NCI-H2227 (cell line): Measurements from ENCODE around the gene CD40.

Experiments used
- DNase-seq: peaks from one replicate; lab custom pipeline; 2025; ENCODE audit not compliant: unreplicated experiment; lab: John Stamatoyannopoulos, UW

Gene CD40

GRCh38 chr20:46121184-46121930 lies 3.2 kb downstream of the CD40 start:
- DNase-seq, result no peak

GRCh38 chr20:46122071-46122470 lies 4.0 kb downstream of the CD40 start:
- no peak for DNase-seq

- DNase-seq, result no peak
Observed at GRCh38 chr20:46122516-46123481, 4.7 kb downstream of the CD40 start.

- DNase-seq, result no peak
Observed at GRCh38 chr20:46123482-46124245, 5.5 kb downstream of the CD40 start.

- DNase-seq, result no peak
Observed at GRCh38 chr20:46126440-46127056, 8.4 kb downstream of the CD40 start.

GRCh38 chr20:46127396-46128010 lies 9.4 kb downstream of the CD40 start:
- DNase-seq, result no peak

- DNase-seq, result peak; percentile 73
Observed at GRCh38 chr20:46128310-46129151, 10.4 kb downstream of the CD40 start.

- DNase-seq, result peak; percentile 32
Observed at GRCh38 chr20:46129955-46130481, 11.9 kb downstream of the CD40 start.

- DNase-seq, result no peak
Observed at GRCh38 chr20:46130534-46130933, 12.4 kb downstream of the CD40 start.

GRCh38 chr20:46131396-46131795 lies 13.3 kb downstream of the CD40 start:
- DNase-seq, result no peak

GRCh38 chr20:46132705-46133120 lies 14.6 kb downstream of the CD40 start:
- DNase-seq, result peak; percentile 81

GRCh38 chr20:46133886-46134654 lies 16.0 kb downstream of the CD40 start:
- no peak for DNase-seq

- no peak for DNase-seq
Observed at GRCh38 chr20:46134716-46135115, 16.6 kb downstream of the CD40 start.

GRCh38 chr20:46135856-46136633 lies 17.9 kb downstream of the CD40 start:
- DNase-seq, result no peak

GRCh38 chr20:46137816-46138215 lies 19.7 kb downstream of the CD40 start:
- no peak for DNase-seq

GRCh38 chr20:46139266-46139889 lies 21.3 kb downstream of the CD40 start:
- DNase-seq, result peak; percentile 55

- DNase-seq, result peak; percentile 55
Observed at GRCh38 chr20:46139908-46140482, 21.9 kb downstream of the CD40 start.
